HG03520 (cell line): ENCODE data around the gene NLRP8.
"Not testable (repeated sequence)": the region's sequence is repeated elsewhere in the genome, so short reads cannot be mapped to it uniquely, and the experiment has no call there.

Source experiments
- ATAC-seq: cut with Tn5 transposase; IDR thresholded peaks from one replicate; pipeline ENCODE4 v1.9.1; 2021; ENCODE audit warnings: mild to moderate bottlenecking, moderate library complexity; ENCODE audit not compliant: unreplicated experiment

NLRP8 gene

GRCh38 chr19:55947532-55947931 is at the start of gene NLRP8:
Gene NLRP8 (plus strand): TSS chr19:55947832.
- ATAC-seq = no peak

DNA sequence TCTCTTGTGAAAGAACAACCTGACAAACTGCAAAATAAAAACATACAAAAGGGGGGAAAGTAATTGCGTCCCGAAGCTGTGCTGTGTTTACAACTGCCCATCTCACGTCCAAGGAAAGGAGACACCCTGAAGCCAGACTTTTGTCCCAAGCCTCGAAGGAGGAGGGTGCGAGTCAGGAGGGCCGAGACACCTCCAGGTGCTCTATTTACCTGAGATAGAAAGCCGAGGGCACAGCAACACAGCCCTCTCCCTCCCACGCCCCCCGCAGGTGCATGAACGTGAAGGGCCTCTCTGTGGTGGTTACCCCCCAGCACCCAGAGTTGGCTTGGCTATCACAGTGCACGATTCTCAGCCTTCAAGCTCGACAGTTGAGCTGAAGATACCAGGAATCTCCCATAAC is 48.7 kb upstream of the NLRP8 start:
- ATAC-seq = no peak

DNA sequence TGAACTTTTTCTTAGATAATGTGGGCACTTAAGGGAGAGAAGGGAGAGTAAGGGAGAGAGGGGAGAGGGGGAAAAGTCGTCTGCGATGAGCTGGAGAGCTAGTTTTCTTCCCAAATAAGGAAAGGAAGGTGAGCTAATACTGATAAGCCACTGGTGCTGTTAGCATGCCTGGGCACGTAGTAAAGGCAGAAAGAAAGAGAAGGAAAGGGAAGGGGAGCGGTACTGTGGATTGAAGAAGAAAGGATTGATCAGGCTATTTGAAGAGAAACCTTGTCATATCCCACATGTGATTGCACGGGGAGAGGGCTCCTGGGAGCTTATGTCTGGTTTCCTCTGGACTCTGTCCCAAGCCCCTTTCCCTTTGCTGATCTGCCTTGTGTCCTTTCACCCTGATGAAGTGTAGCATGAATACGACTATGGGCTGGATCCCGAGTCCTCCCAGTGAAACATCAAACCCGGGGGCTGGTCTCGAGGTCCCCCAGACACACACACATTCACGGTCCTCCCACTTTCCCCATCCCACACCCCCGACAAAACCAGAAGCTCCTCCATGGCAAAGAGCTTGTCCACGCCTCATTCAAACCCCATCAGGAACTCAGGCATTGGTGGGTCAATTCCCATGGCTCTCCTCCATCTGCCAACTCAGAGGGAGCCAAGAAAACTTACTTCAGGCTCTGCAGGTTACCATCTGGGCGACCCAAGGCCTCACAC is 46.1 kb upstream of the NLRP8 start:
- no peak for ATAC-seq

DNA sequence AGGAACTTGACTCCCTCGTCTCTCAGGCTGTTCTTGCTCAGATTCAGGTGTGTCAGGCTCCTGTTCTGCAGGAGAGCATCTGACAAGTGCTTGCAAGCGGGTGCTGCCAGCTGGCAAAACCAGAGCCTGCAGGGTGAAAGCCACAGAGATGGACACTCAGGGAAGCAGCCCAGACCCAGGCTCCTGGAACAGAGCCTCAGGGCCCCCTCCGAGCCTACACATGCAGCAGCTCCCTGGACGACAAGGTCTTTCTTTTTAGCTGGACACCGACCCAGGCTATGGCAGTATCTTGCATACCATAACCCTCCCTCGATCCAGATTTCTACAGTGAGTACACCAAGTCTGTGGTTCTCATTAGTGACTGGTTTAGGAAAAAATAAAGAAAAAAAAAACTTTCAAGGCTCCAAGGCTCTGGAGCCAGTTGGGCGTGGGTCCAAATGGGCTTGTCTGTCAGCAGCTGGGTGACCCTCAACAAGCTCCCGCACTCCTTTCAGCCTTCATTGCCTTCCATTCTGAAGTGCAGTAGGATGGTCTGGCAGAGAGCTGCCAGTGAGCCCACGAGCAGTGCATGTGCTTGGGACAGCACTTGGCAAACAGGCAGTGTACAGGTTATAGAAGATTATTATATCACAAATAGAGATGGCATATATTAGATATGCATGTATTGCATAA is 45.4 kb upstream of the NLRP8 start:
- no peak for ATAC-seq

DNA sequence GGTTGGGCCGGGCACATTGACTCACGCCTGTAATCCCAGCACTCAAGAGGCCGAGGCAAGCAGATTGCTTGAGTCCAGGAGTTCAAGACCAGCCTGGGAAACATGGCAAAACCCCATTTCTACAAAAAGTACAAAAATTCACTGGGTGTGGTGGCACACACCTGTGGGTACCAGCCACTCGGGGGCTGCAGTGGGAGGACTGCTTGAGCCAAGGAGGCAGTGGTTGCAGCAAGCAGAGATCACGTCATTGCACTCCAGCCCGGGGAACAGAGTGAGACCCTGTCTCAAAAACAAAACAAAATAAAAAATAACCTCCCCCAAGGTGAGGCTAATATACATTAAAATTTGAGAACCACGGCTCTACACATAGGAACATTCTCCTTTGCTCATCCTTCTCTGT is 40.3 kb upstream of the NLRP8 start:
- no peak for ATAC-seq

DNA sequence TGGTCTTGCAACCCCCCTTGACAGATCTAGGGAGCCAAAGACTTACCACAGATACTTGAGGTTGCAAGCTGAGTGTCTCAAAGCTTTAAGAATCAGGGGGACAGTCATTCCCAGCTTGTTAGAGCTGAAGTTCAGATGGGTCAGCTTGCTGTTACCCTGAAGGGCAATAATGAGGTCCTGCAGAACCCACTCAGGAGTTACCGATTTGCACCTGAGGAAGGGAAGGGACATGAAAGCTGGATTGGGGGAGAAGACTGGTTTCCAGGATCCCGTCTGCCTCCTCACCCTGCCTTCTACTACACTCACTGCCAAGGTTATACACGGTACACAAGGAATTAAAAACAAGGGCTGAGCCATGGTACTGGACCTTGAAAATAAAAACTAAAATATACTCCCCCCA is 39.9 kb upstream of the NLRP8 start:
- no peak for ATAC-seq

- ATAC-seq = no peak
These were observed 37.8 kb upstream of the NLRP8 start for GRCh38 chr19:55909801-55910200.

GRCh38 chr19:55912916-55913315 is 34.7 kb upstream of the NLRP8 start:
- no peak for ATAC-seq

DNA sequence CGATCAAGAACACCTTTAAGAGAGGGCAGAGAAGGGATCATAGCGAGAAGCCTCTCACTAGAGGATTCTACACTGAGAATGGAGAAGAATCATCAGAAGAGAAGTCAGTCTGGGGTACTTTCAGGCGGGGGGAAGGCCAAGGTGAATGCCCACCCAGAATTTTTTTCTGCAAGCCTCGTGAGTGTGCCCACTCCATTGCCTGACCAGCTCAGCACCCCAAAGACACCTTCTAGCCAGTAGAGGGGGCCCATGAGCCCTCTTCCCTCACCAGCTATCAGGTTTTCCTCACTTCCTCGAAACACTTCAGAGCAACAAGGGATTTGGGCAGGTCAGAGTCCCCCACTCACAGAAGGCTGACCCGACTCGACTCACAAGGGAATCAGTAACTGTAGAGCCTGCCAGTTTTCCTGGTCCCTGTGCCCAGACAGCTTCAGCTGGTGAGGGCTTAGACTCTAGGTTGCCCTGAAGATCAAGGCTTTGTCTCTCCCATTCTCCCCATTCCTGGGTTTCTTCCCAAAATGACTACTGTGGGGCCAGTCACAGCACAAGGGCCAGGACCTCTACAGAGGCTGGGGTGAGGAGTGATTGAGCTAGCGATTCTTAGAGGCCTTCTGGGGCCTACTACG is 33.9 kb upstream of the NLRP8 start:
- no peak for ATAC-seq

- no peak for ATAC-seq
These were observed 24.1 kb upstream of the NLRP8 start for GRCh38 chr19:55923556-55923955.

- no peak for ATAC-seq
These were observed 19.6 kb upstream of the NLRP8 start for GRCh38 chr19:55927991-55928390.

GRCh38 chr19:55929258-55929657 is 18.4 kb upstream of the NLRP8 start:
- ATAC-seq = not testable (repeated sequence)

GRCh38 chr19:55930996-55931515 is 16.6 kb upstream of the NLRP8 start:
- no peak for ATAC-seq

GRCh38 chr19:55931936-55932386 is 15.7 kb upstream of the NLRP8 start, which contains the start of gene NLRP13:
Gene NLRP13 (minus strand): TSS chr19:55932336. CDS start chr19:55932311, 25 bp downstream.
- ATAC-seq = no peak

- no peak for ATAC-seq
These were observed 12.4 kb upstream of the NLRP8 start for GRCh38 chr19:55935206-55935605.

GRCh38 chr19:55939206-55939605 is 8.4 kb upstream of the NLRP8 start:
- ATAC-seq = no peak

DNA sequence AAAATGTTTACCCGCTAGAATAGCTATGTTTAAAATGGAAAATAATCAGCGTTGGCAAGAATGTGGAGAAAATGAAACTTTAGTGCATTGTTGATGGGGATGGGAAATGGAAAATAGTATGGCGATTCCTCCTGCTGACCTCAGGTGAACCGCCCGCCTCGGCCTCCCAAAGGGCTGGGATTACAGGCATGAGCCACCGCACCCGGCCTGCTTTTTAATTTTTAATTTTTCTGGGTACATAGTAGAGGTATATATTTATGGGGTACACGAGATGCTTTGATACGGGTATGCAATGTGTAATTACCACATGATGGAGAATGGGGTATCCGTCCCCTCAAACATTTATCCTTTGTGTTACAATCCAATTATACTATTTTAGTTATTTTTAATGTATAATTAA is 7.3 kb upstream of the NLRP8 start:
- no peak for ATAC-seq

GRCh38 chr19:55950566-55950965 is 2.9 kb downstream of the NLRP8 start:
- not testable (repeated sequence) for ATAC-seq

DNA sequence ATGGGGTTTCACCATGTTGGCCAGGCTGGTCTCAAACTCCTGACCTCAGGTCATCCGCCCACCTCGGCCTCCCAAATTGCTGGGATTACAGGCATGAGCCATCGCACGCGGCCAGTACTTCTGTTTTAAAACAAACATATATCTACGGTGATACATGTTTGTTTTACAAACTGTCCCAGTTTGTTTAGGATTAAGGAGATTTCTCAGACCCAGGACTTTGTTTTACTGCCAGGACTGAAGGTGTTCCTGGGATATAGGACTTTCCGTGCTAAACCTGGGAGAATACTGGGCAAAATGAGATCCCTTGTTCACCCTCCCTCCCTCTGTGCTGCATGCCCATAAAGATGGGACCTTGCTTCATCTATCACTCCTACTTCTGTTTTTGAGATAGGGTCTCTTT is 8.8 kb downstream of the NLRP8 start:
- ATAC-seq = no peak

GRCh38 chr19:55958356-55958755 is 10.7 kb downstream of the NLRP8 start:
- no peak for ATAC-seq

DNA sequence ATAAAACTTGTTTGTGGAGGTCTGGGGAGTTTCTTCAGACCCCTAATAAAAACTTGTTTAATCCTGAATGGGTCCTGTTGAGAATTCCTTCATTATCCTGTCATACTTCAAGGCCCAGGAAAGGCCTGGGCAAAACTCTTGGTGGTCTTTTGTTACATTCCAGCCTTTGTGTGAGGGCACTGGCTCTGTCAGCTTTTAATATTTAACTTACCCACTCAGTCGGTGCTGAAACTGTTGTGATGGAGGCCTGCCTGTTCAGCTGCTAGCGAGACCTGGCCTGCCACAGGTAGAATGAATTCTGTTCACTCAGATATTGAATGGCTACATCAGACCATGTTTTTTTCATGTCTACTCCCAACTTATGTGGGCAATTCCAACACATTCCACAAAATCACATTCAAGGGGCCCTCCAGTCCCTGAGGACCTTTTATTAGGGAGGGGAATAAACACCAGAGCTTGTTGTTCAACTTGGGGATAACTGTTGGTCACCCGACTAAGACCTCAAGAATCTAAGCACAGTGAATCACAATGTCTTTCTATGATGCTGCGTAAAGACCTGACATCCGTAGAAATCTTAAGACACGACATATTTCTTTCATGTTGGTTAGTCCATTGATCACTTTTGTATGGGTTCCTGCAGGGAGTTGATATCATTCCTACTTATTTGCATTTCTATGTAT is 12.5 kb downstream of the NLRP8 start:
- no peak for ATAC-seq
